ENCODE measurements around the gene VSX2. TPM values are rescaled to one million over a fixed set of nuclear protein-coding genes. Genes with fewer than 3 reads are reported as not detected.

The VSX2 gene
- total and polyA plus RNA-seq, 2 experiments from 2014 or later = not detected

GRCh38 chr14:74309125-74310022, 70.1 kb downstream of the VSX2 start:
- no peaks in the 10 kb centered on the region for H3K9me3 ChIP-seq (ENCODE audit: low read depth)
- no peak overlapping the region for H3K27ac ChIP-seq
- no peak for DNase-seq (ENCODE audit: low read depth in 1 of 2, low spot score in 1 of 2)
- H3K27me3 ChIP-seq = no peaks in the 10 kb centered on the region
- H3K4me3 ChIP-seq = no peak overlapping the region
- no peak for TF ChIP-seq CTCF (IDR thresholded peaks at IDR 0.05; ENCODE audit: low read depth, low read length)
- no peaks in the 10 kb centered on the region for H3K36me3 ChIP-seq
- H3K4me1 ChIP-seq (ENCODE audit: low read depth) = no peaks in the 10 kb centered on the region

GRCh38 chr14:74312161-74312560, 72.9 kb downstream of the VSX2 start:
- H3K9me3 ChIP-seq (ENCODE audit: low read depth) = no peaks in the 10 kb centered on the region
- no peak overlapping the region for H3K27ac ChIP-seq
- no peak for TF ChIP-seq CTCF (IDR thresholded peaks at IDR 0.05; ENCODE audit: low read depth, low read length)
- H3K27me3 ChIP-seq = no peaks in the 10 kb centered on the region
- H3K36me3 ChIP-seq = no peaks in the 10 kb centered on the region
- no peaks in the 10 kb centered on the region for H3K4me1 ChIP-seq (ENCODE audit: low read depth)
- DNase-seq (ENCODE audit: low read depth in 1 of 2, low spot score in 1 of 2) = no peak
- H3K4me3 ChIP-seq = no peak overlapping the region

Other genes starting within 250 kb of the VSX2 start
- 6.2 and 7.4 TPM in 2 replicates for gene ENTPD5, start 220.2 kb upstream of the VSX2 start, total RNA-seq
- 8.6 and 12.3 TPM in 2 replicates for gene ENTPD5, start 220.2 kb upstream of the VSX2 start, polyA plus RNA-seq
- 5.0 and 7.6 TPM in 2 replicates for gene BBOF1, start 220.1 kb upstream of the VSX2 start, total RNA-seq
- gene BBOF1, start 220.1 kb upstream of the VSX2 start, polyA plus RNA-seq = 6.1 and 10.6 TPM in 2 replicates
- gene ALDH6A1, start 155.0 kb upstream of the VSX2 start, total RNA-seq = 43.0 and 55.5 TPM in 2 replicates
- 53.7 and 95.8 TPM in 2 replicates for gene ALDH6A1, start 155.0 kb upstream of the VSX2 start, polyA plus RNA-seq
- gene LIN52, start 154.5 kb upstream of the VSX2 start, total RNA-seq = 7.0 and 8.1 TPM in 2 replicates
- 12.6 and 14.4 TPM in 2 replicates for gene LIN52, start 154.5 kb upstream of the VSX2 start, polyA plus RNA-seq
- gene ABCD4, start 63.5 kb downstream of the VSX2 start, total RNA-seq = 62.6 and 98.7 TPM in 2 replicates
- 121 and 125 TPM in 2 replicates for gene ABCD4, start 63.5 kb downstream of the VSX2 start, polyA plus RNA-seq
- gene VRTN, start 109.0 kb downstream of the VSX2 start, total RNA-seq = 0.39 and 2.7 TPM in 2 replicates
- gene VRTN, start 109.0 kb downstream of the VSX2 start, polyA plus RNA-seq = 1.3 and 3.0 TPM in 2 replicates
- gene SYNDIG1L, start 186.8 kb downstream of the VSX2 start, total RNA-seq = 0.11 and 0.39 TPM in 2 replicates
- 0.52 TPM in 1 of 2 replicates, not detected in the other for gene SYNDIG1L, start 186.8 kb downstream of the VSX2 start, polyA plus RNA-seq

Data from cardiac muscle cell (in vitro differentiated cells and primary cell).